ENCODE measurements around the gene NUP54. TPM values are rescaled to one million over a fixed set of nuclear protein-coding genes. Genes with fewer than 3 reads are reported as not detected.

Gene NUP54
- polyA plus RNA-seq, 1 donor, result 47.1 TPM

GRCh38 chr4:76074993-76075600 is 73.1 kb downstream of the NUP54 start:
- H3K4me3 ChIP-seq (ENCODE audit: low read length), result no peak overlapping the region
- no peak for DNase-seq
- no peaks in the 10 kb centered on the region for H3K36me3 ChIP-seq (ENCODE audit: control insufficient read depth, insufficient read depth, low read length)
- H3K27me3 ChIP-seq (ENCODE audit: control insufficient read depth, insufficient read depth, low read length), result no peaks in the 10 kb centered on the region
- H3K27ac ChIP-seq (ENCODE audit: low read length), result no peak overlapping the region
- H3K4me1 ChIP-seq (ENCODE audit: control insufficient read depth, insufficient read depth, low read length), result no peaks in the 10 kb centered on the region
- WGBS (ENCODE audit: insufficient coverage, low lambda C conversion rate), result no CpG with 5 or more reads among the region's 4 CpGs
- no peaks in the 10 kb centered on the region for H3K9me3 ChIP-seq (ENCODE audit: control insufficient read depth, low read depth, low read length)

GRCh38 chr4:76074468-76074867 is 73.7 kb downstream of the NUP54 start, which contains the start of gene ART3:
Gene ART3 (plus strand): TSS chr4:76074709. CDS start chr4:76075890, 1,181 bp downstream.
- no CpG with 5 or more reads among the region's 1 CpG for WGBS (ENCODE audit: insufficient coverage, low lambda C conversion rate)
- Histone ChIP-seq H3K27me3 (ENCODE audit: control insufficient read depth, insufficient read depth, low read length) (no peaks in the 10 kb centered on the region), H3K4me3 (ENCODE audit: low read length) (no peak within 1 kb of the TSS), H3K27ac (ENCODE audit: low read length) (no peak within 1 kb of the TSS), H3K36me3 (ENCODE audit: control insufficient read depth, insufficient read depth, low read length) (no peaks in the 10 kb centered on the region), H3K4me1 (ENCODE audit: control insufficient read depth, insufficient read depth, low read length) (no peaks in the 10 kb centered on the region), H3K9me3 (ENCODE audit: control insufficient read depth, low read depth, low read length) (no peaks in the 10 kb centered on the region)
- no peak for DNase-seq

DNA sequence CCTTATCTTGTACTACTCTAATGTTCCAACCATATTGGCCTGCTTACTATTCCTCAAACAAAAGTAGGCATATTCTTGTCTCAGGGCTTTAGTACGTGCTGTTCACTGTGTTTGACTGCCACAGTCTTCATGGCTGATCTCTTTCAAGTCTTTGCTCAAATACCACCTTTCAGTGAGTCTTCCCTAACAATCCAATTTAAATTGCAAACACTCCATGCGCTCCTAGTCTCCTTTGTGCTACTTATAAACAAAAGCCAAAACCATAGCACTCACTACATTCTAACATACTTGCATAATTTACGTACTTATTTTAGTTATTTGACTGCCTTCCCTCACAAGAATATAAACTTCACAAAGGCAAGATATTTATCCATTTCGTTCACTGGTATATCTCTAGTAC is 75.4 kb downstream of the NUP54 start:
- Histone ChIP-seq H3K4me1 (ENCODE audit: control insufficient read depth, insufficient read depth, low read length) (no peaks in the 10 kb centered on the region), H3K36me3 (ENCODE audit: control insufficient read depth, insufficient read depth, low read length) (no peaks in the 10 kb centered on the region), H3K4me3 (ENCODE audit: low read length) (no peak overlapping the region), H3K27me3 (ENCODE audit: control insufficient read depth, insufficient read depth, low read length) (no peaks in the 10 kb centered on the region), H3K9me3 (ENCODE audit: control insufficient read depth, low read depth, low read length) (no peaks in the 10 kb centered on the region), H3K27ac (ENCODE audit: low read length) (no peak overlapping the region)
- WGBS (ENCODE audit: insufficient coverage, low lambda C conversion rate), result 69% methylated on average over 2 of the region's 4 CpGs
- no peak for DNase-seq

DNA sequence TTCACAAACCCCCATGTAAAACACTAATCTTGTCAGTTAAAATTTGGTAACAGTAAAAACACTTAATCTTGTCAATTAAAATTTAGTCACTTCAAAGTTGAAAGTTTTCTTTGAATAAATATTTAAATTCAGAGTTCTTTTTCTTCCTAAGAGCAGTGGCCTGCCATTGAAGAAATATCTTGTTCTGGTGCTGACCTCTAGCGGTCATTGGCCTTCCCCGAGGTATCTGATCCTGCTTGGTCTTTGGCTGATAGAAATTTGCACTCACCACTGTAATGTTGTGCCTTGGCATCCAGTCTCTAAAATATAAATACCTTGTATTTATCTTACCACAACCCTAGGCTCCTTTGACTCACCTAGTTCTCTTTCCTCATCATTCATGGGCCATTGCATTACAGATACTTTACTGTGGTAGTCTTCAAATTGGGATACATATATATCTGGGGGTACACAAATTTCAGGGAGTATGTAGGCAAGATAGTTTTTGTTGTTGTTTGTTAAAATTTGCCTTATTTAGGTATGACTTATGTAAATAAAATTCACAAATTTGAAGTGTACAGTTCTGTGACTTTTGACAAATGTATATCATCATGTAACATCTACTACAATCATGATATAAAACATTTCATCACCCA is 80.4 kb downstream of the NUP54 start:
- H3K27me3 ChIP-seq (ENCODE audit: control insufficient read depth, insufficient read depth, low read length), result no peaks in the 10 kb centered on the region
- no peak overlapping the region for H3K4me3 ChIP-seq (ENCODE audit: low read length)
- no peak overlapping the region for H3K27ac ChIP-seq (ENCODE audit: low read length)
- H3K36me3 ChIP-seq (ENCODE audit: control insufficient read depth, insufficient read depth, low read length), result no peaks in the 10 kb centered on the region
- no peaks in the 10 kb centered on the region for H3K4me1 ChIP-seq (ENCODE audit: control insufficient read depth, insufficient read depth, low read length)
- WGBS (ENCODE audit: insufficient coverage, low lambda C conversion rate), result no CpG with 5 or more reads among the region's 2 CpGs
- no peaks in the 10 kb centered on the region for H3K9me3 ChIP-seq (ENCODE audit: control insufficient read depth, low read depth, low read length)
- peak; percentile 56 for DNase-seq

DNA sequence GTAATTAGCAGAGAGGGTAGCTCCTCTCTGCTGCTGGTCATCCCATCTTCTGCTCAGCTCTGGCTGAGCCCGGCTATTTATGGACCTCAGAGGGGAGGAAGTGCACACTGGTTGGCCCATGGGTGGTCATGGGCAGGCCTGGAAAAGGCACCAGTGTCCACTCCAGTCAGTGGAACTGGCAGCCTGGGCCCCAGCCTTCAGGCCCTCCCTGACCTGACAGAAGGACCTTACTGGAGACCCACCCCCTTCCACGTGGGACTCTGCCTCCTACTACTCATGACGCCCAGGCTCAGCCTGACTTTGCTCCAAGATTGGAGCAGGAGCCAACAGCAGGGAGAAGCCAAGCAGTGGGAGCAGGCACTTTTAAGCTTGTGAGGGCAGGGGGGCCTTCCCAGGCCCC is 81.7 kb downstream of the NUP54 start:
- no peaks in the 10 kb centered on the region for H3K27me3 ChIP-seq (ENCODE audit: control insufficient read depth, insufficient read depth, low read length)
- no peaks in the 10 kb centered on the region for H3K4me1 ChIP-seq (ENCODE audit: control insufficient read depth, insufficient read depth, low read length)
- H3K4me3 ChIP-seq (ENCODE audit: low read length), result no peak overlapping the region
- H3K9me3 ChIP-seq (ENCODE audit: control insufficient read depth, low read depth, low read length), result no peaks in the 10 kb centered on the region
- H3K27ac ChIP-seq (ENCODE audit: low read length), result no peak overlapping the region
- WGBS (ENCODE audit: insufficient coverage, low lambda C conversion rate), result no CpG with 5 or more reads among the region's 3 CpGs
- no peak for DNase-seq
- no peaks in the 10 kb centered on the region for H3K36me3 ChIP-seq (ENCODE audit: control insufficient read depth, insufficient read depth, low read length)

Other genes starting within 250 kb of the NUP54 start
- 0.06 TPM for gene PPEF2, start 245.9 kb downstream of the NUP54 start, polyA plus RNA-seq
- gene NAAA, start 207.4 kb downstream of the NUP54 start, polyA plus RNA-seq, result 59.7 TPM
- 30.6 TPM for gene SDAD1, start 157.5 kb downstream of the NUP54 start, polyA plus RNA-seq
- 2.8 TPM for gene CXCL9, start 140.9 kb downstream of the NUP54 start, polyA plus RNA-seq
- 3.9 TPM for gene CXCL10, start 124.9 kb downstream of the NUP54 start, polyA plus RNA-seq
- gene CXCL11, start 112.3 kb downstream of the NUP54 start, polyA plus RNA-seq, result 0.30 TPM
- 0.99 TPM for gene ART3, start 73.7 kb downstream of the NUP54 start, polyA plus RNA-seq
- 217 TPM for gene SCARB2, start 65.4 kb upstream of the NUP54 start, polyA plus RNA-seq
- gene FAM47E, start 103.3 kb upstream of the NUP54 start, polyA plus RNA-seq, result 11.9 TPM
- 15.0 TPM for gene STBD1, start 158.3 kb upstream of the NUP54 start, polyA plus RNA-seq